Kidney (tissue), 14 donors: Measurements from ENCODE around the gene GJD4. TPM values are rescaled to one million over a fixed set of nuclear protein-coding genes. Genes with fewer than 3 reads are reported as not detected.

ENCODE experiments used
- DNase-seq, 5 donors: peaks; one replicate each; pipeline ENCODE4 v3.0.0-alpha.2; 2013 to 2020
- FAIRE-seq: peaks from 2 replicates; lab custom pipeline; 2012; peaks lifted over from hg19 to GRCh38; lab: Jason Lieb, UNC
- H3K27ac ChIP-seq, 2 donors: one replicate each; pipeline ENCODE4 v1.7.0; 2013; ENCODE audit warnings: low read depth in 2 of 2, low read length in 2 of 2, inconsistent platforms in 1 of 2
- H3K27me3 ChIP-seq: one replicate; pipeline ENCODE4 v1.7.1; 2013; ENCODE audit warnings: low read length, inconsistent platforms; ENCODE audit not compliant: control insufficient read depth, insufficient read depth
- H3K36me3 ChIP-seq, 3 donors: one replicate each; pipeline versions ENCODE4 v1.7.0 to v1.7.1; 2013; ENCODE audit warnings: low read length in 3 of 3, control low read depth in 1 of 3, inconsistent platforms in 1 of 3; ENCODE audit not compliant: insufficient read depth in 3 of 3, control insufficient read depth in 2 of 3
- H3K4me1 ChIP-seq, 3 donors: one replicate each; pipeline versions ENCODE4 v1.7.0 to v1.7.1; 2013; ENCODE audit warnings: low read length in 3 of 3, inconsistent platforms in 1 of 3, low read depth in 1 of 3; ENCODE audit not compliant: control insufficient read depth in 2 of 3, insufficient read depth in 2 of 3
- H3K4me3 ChIP-seq, 3 donors: one replicate each; pipeline versions ENCODE4 v1.7.0 to v1.8.1; 2013; ENCODE audit warnings: low read length in 3 of 3, control low read depth in 1 of 3, inconsistent platforms in 1 of 3
- H3K9ac ChIP-seq, 3 donors: one replicate each; pipeline versions ENCODE4 v1.7.0 to v1.7.1; 2013; ENCODE audit warnings: low read length in 3 of 3, control low read depth in 1 of 3, inconsistent platforms in 1 of 3
- H3K9me3 ChIP-seq, 3 donors: one replicate each; pipeline versions ENCODE4 v1.7.0 to v1.7.1; 2013; ENCODE audit warnings: low read length in 3 of 3, control low read depth in 1 of 3, inconsistent platforms in 1 of 3; ENCODE audit not compliant: control insufficient read depth in 2 of 3, insufficient read depth in 1 of 3
- CTCF ChIP-seq: IDR thresholded peaks from 3 replicates; pipeline ENCODE4 v1.5.1; 2012; ENCODE audit warnings: mild to moderate bottlenecking, moderate library complexity, borderline replicate concordance; ENCODE audit not compliant: insufficient read depth; ENCODE audit errors: extremely low read depth
- intact Hi-C: fragments of 100-400 bp; cut with DNase I; formaldehyde crosslinking; loops from one replicate; pipeline ENCODE4 v1.11.1; 2022
- polyA plus RNA-seq: library from polyadenylated mRNA; stranded (reverse); fragments of 350-450 nt; fragmentation: Illumina TruSeq; extraction: RNeasy Lipid Tissue Mini Kit (QIAGEN cat#74804); gene quantifications from one replicate; pipeline ENCODE4 v1.2.3, GENCODE V29; 2014; ENCODE audit warnings: low read depth, low replicate concordance; ENCODE audit not compliant: insufficient read depth
- total RNA-seq: library from RNA; stranded (reverse); fragmentation: NEBNext Ultra II Directional; extraction: Animal tissue kit (Norgen Biotek cat#: 25700); gene quantifications from one replicate; pipeline ENCODE4 v1.2.1, GENCODE V29; 2021
- donor health status: control.
- donor health status: control.
- donor health status: control.
- donor health status: control.
- donor health status: control.
- donor health status: DM: yes; HTN: yes; CAD: no.
- donor health status: Normal renal cell carcinoma (clear cell type).

The GJD4 gene
- total and polyA plus RNA-seq, 2 donors from 2014 or later, result not detected

GRCh38 chr10:35574924-35575352 is 30.2 kb upstream of the GJD4 start:
- no peak overlapping the region for H3K27ac ChIP-seq
- H3K36me3 ChIP-seq, result peaks cover 0 to 2% (median 0%) of the 10 kb centered on the region in 3 donors
- DNase-seq (no peak), FAIRE-seq (no peak)
- no peaks in the 10 kb centered on the region for H3K4me1 ChIP-seq
- no peaks in the 10 kb centered on the region for H3K9me3 ChIP-seq
- no peaks in the 10 kb centered on the region for H3K27me3 ChIP-seq
- H3K4me3 ChIP-seq, result no peak overlapping the region
- no peak for TF ChIP-seq CTCF
- no peak overlapping the region for H3K9ac ChIP-seq
- intact Hi-C loops, result no loop called here

- H3K27ac ChIP-seq, result no peak overlapping the region
- no peak for TF ChIP-seq CTCF
- H3K4me1 ChIP-seq, result no peaks in the 10 kb centered on the region
- H3K36me3 ChIP-seq, result peaks cover 0 to 2% (median 0%) of the 10 kb centered on the region in 3 donors
- H3K9me3 ChIP-seq, result no peaks in the 10 kb centered on the region
- H3K9ac ChIP-seq, result no peak overlapping the region
- H3K4me3 ChIP-seq, result no peak overlapping the region
- DNase-seq, result no peak
- H3K27me3 ChIP-seq, result no peaks in the 10 kb centered on the region
- intact Hi-C loops, result no loop called here
- no peak for FAIRE-seq
These were observed 29.5 kb upstream of the GJD4 start for GRCh38 chr10:35575640-35576039.

GRCh38 chr10:35576730-35577129 is 28.4 kb upstream of the GJD4 start:
- DNase-seq (no peak), FAIRE-seq (no peak)
- H3K27me3 ChIP-seq, result no peaks in the 10 kb centered on the region
- H3K27ac ChIP-seq, result no peak overlapping the region
- TF ChIP-seq CTCF, result no peak
- no peaks in the 10 kb centered on the region for H3K4me1 ChIP-seq
- peaks cover 0 to 2% (median 0%) of the 10 kb centered on the region in 3 donors for H3K36me3 ChIP-seq
- intact Hi-C loops, result no loop called here
- no peaks in the 10 kb centered on the region for H3K9me3 ChIP-seq
- no peak overlapping the region for H3K9ac ChIP-seq
- H3K4me3 ChIP-seq, result no peak overlapping the region

- Histone ChIP-seq H3K27ac (no peak overlapping the region), H3K9me3 (no peaks in the 10 kb centered on the region), H3K27me3 (no peaks in the 10 kb centered on the region), H3K9ac (no peak overlapping the region), H3K4me3 (no peak overlapping the region), H3K36me3 (peaks cover 0 to 2% (median 0%) of the 10 kb centered on the region in 3 donors), H3K4me1 (no peaks in the 10 kb centered on the region)
- intact Hi-C loops, result no loop called here
- no peak for DNase-seq
- FAIRE-seq, result no peak
- TF ChIP-seq CTCF, result no peak
These were observed 27.1 kb upstream of the GJD4 start for GRCh38 chr10:35577926-35578617.
